Fibroblast of peridontal ligament (primary cell): Measurements from ENCODE around the gene LCE2D.
"Not testable (repeated sequence)": the region's sequence is repeated elsewhere in the genome, so short reads cannot be mapped to it uniquely, and the experiment has no call there.

Experiments
- DNase-seq: peaks from one replicate; pipeline ENCODE4 v3.0.0-alpha.2; 2010; ENCODE audit errors: extremely low read depth

LCE2D gene

GRCh38 chr1:152663098-152663497 is at the start of gene LCE2D:
Gene LCE2D (plus strand): TSS chr1:152663380. CDS start chr1:152664106, 726 bp downstream.
- no peak for DNase-seq

- no peak for DNase-seq
These were observed 49.7 kb upstream of the LCE2D start, which contains the start of gene LCE3B for GRCh38 chr1:152613511-152613910. Gene LCE3B (plus strand): TSS chr1:152613811. CDS start chr1:152613811, 0 bp downstream.

GRCh38 chr1:152621993-152622392 is 41.2 kb upstream of the LCE2D start:
- DNase-seq = no peak

GRCh38 chr1:152622803-152623202 is 40.4 kb upstream of the LCE2D start, which contains the start of gene LCE3A:
Gene LCE3A (minus strand): TSS chr1:152623103. CDS start chr1:152623103, 0 bp downstream.
- no peak for DNase-seq

- no peak for DNase-seq
These were observed 39.9 kb upstream of the LCE2D start for GRCh38 chr1:152623203-152623844.

- no peak for DNase-seq
These were observed 36.4 kb upstream of the LCE2D start for GRCh38 chr1:152626744-152627143.

- DNase-seq = no peak
These were observed 32.6 kb upstream of the LCE2D start for GRCh38 chr1:152630596-152630995.

- no peak for DNase-seq
These were observed 22.8 kb upstream of the LCE2D start for GRCh38 chr1:152640351-152640750.

- DNase-seq = no peak
These were observed 19.2 kb upstream of the LCE2D start for GRCh38 chr1:152643945-152644344.

- DNase-seq = no peak
These were observed 18.0 kb upstream of the LCE2D start for GRCh38 chr1:152645146-152645545.

GRCh38 chr1:152646656-152647055 is 16.5 kb upstream of the LCE2D start:
- DNase-seq = peak; percentile 5

- peak; percentile 70 for DNase-seq
These were observed 9.1 kb upstream of the LCE2D start for GRCh38 chr1:152654110-152654509.

GRCh38 chr1:152656459-152656858 is 6.7 kb upstream of the LCE2D start:
- DNase-seq = no peak

- DNase-seq = peak; percentile 7
These were observed 5.5 kb upstream of the LCE2D start for GRCh38 chr1:152657677-152658076.

- DNase-seq = no peak
These were observed 4.5 kb upstream of the LCE2D start for GRCh38 chr1:152658649-152659048.

- DNase-seq = not testable (repeated sequence)
These were observed 3.0 kb downstream of the LCE2D start for GRCh38 chr1:152666171-152666570.

GRCh38 chr1:152667648-152668047 is 4.5 kb downstream of the LCE2D start:
- DNase-seq = no peak

- DNase-seq = no peak
These were observed 9.8 kb downstream of the LCE2D start for GRCh38 chr1:152673016-152673415.

GRCh38 chr1:152674983-152675382 is 11.8 kb downstream of the LCE2D start, which contains the start of gene LCE2C:
Gene LCE2C (plus strand): TSS chr1:152675279. CDS start chr1:152676016, 737 bp downstream.
- DNase-seq = not testable (repeated sequence)

GRCh38 chr1:152679459-152679858 is 16.3 kb downstream of the LCE2D start:
- DNase-seq = no peak

GRCh38 chr1:152681616-152682015 is 18.4 kb downstream of the LCE2D start:
- no peak for DNase-seq

GRCh38 chr1:152683846-152684245 is 20.7 kb downstream of the LCE2D start:
- DNase-seq = no peak

- DNase-seq = not testable (repeated sequence)
These were observed 22.6 kb downstream of the LCE2D start, which contains the start of gene LCE2B for GRCh38 chr1:152685823-152686222. Gene LCE2B (plus strand): TSS chr1:152686123. CDS start chr1:152686844, 721 bp downstream.
